Measurements from ENCODE around the gene FMO1. TPM values are rescaled to one million over a fixed set of nuclear protein-coding genes. Genes with fewer than 3 reads are reported as not detected.

FMO1 gene
- total RNA-seq, result 75.4 TPM

GRCh38 chr1:171248302-171248701, at the start of gene FMO1:
Gene FMO1 (plus strand): TSS chr1:171248494. CDS start chr1:171258088, 9,594 bp downstream.

DNA sequence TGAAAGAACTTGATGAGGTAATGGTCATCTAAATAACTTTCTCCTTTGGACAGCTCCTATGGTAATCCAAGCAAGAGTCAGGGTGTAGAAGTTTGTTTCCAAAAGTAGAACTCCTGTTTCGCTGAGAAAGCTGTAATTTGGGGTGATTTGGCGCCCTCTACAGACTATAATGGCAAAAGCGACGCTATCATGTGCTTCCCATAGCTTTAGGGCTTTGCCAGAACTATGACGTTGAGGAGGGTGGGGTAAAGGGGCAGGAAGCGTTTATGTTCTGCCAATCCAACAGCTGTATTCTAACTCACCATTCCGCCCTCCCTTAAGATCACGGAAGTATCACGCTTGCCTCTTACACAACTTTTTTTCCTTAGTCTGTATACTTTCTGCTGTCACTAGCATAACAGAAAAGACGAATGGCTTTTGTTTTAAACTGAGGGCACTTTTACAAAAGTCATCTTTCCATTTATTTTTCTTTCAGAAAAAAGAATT, 65.6 kb downstream of the FMO1 start, which contains the start of gene FMO4:
Gene FMO4, plus strand, starts transcription at position 349 of the 486 bp plus-strand sequence. CDS start 5,643 bp downstream, outside the sequence.

Small RNA genes lying within 50 kb of the gene (small RNA-seq; reads per million reads assigned to genes)
- not detected for gene RF00019 (ENCODE audit: low replicate concordance)

Other genes with a start within 250 kb of the FMO1 start
- gene FMO3, start 157.6 kb upstream of the FMO1 start, total RNA-seq, result 0.12 TPM
- 4.8 TPM for gene FMO2, start 63.2 kb upstream of the FMO1 start, total RNA-seq
- 5.4 TPM for gene FMO4, start 65.7 kb downstream of the FMO1 start, total RNA-seq
- 77.4 TPM for gene PRRC2C, start 237.0 kb downstream of the FMO1 start, total RNA-seq